ENCODE data around the gene ODF2. TPM values are rescaled to one million over a fixed set of nuclear protein-coding genes. Genes with fewer than 3 reads are reported as not detected.

Gene ODF2
- total and polyA plus RNA-seq, 10 of the 15 experiments (the other 5 are each of a cell fraction or from before 2014, with no cell fraction given) = 8.7 to 65.1 (median 38.5) TPM

GRCh38 chr9:128406848-128407391 is 48.9 kb upstream of the ODF2 start:
- DNase-seq (ENCODE audit: low read depth, low spot score) (no peak), ATAC-seq (no peak), FAIRE-seq (no peak)
- ChIA-PET SMC1A (ENCODE audit: uncharacterized antibody, unreplicated experiment) (no interaction called here), CTCF (interaction anchor here (0.6 to 3.0 kb wide), 2 partner anchors 45 to 105 kb away, joined by 4 to 10 read pairs; no protein-coding TSS in a partner anchor), RAD21 (ENCODE audit: unreplicated experiment) (no interaction called here), POLR2A (no interaction called here)
- Histone ChIP-seq H3K4me2 (ENCODE audit: control insufficient read depth, insufficient read depth) (no peak overlapping the region), H3K9ac (ENCODE audit: control insufficient read depth, insufficient read depth, low read length) (no peak overlapping the region), H3K36me3 (ENCODE audit: control insufficient read depth in 2 of 2, insufficient read depth in 2 of 2, low read length in 1 of 2) (no peaks in the 10 kb centered on the region), H4K20me1 (ENCODE audit: control insufficient read depth, insufficient read depth) (no peaks in the 10 kb centered on the region), H3K27ac (ENCODE audit: control insufficient read depth, insufficient read depth) (no peak overlapping the region), H3K4me3 (no peak overlapping the region), H3K4me1 (ENCODE audit: control insufficient read depth, insufficient read depth, low read length) (no peaks in the 10 kb centered on the region), H3K79me2 (ENCODE audit: control insufficient read depth, insufficient read depth, low read length) (no peaks in the 10 kb centered on the region), H2AFZ (ENCODE audit: control insufficient read depth, low read depth, low read length) (no peak overlapping the region), H3K9me3 (replicated peaks; ENCODE audit: control insufficient read depth, insufficient read depth, low read length) (no peaks in the 10 kb centered on the region), H3K27me3 (replicated peaks in 1 of 2; ENCODE audit: control insufficient read depth in 2 of 2, insufficient read depth in 2 of 2, low read length in 1 of 2) (peaks cover 1 to 2% of the 10 kb centered on the region in 2 experiments; a peak in 3 of 4 replicates)
- in situ Hi-C loops (cut with MboI) = no loop called here
- TF ChIP-seq RUNX3 (IDR thresholded peaks at IDR 0.05; ENCODE audit: low read length) (no peak), TAF1 (IDR thresholded peaks at IDR 0.05; ENCODE audit: borderline replicate concordance, low read depth, low read length) (no peak), NBN (IDR thresholded peaks at IDR 0.05) (no peak), NR2C2 (IDR thresholded peaks at IDR 0.05; ENCODE audit: borderline replicate concordance, control insufficient read depth, insufficient read length, low read depth) (no peak), STAT1 (conservative IDR thresholded peaks at IDR 0.05) (no peak), CBX5 (IDR thresholded peaks at IDR 0.05; ENCODE audit: low read depth) (no peak), GABPA (IDR thresholded peaks at IDR 0.05; ENCODE audit: low read depth) (no peak), ATF3 (IDR thresholded peaks at IDR 0.05; ENCODE audit: borderline replicate concordance, extremely low read depth, low read depth, low read length) (no peak), CREM (IDR thresholded peaks at IDR 0.05; ENCODE audit: low read depth) (no peak), REST (IDR thresholded peaks at IDR 0.05; ENCODE audit: low read depth, low read length) (no peak), FOS (IDR thresholded peaks at IDR 0.05; ENCODE audit: borderline replicate concordance, extremely low read depth, insufficient read length) (no peak), TCF7 (IDR thresholded peaks at IDR 0.05; ENCODE audit: borderline replicate concordance) (no peak)
- no TSS peak for BruUV-seq (replicated peaks)
- 6% methylated on average over 9 of the region's 9 CpGs for WGBS (ENCODE audit: insufficient coverage, insufficient replicate concordance, low lambda C conversion rate, missing lambda C conversion rate)
- intact Hi-C loops (cut with micrococcal nuclease; ENCODE audit: unreplicated experiment) = no loop called here
